Activated CD8-positive, alpha-beta T cell treated with anti-CD3 and anti-CD28 coated beads, Interleukin-2, amount 10 ng/mL, durations not matched to agents 7 days and 5 days (primary cell): Measurements from ENCODE around the gene LMBR1. TPM values are rescaled to one million over a fixed set of nuclear protein-coding genes. Genes with fewer than 3 reads are reported as not detected.
"Not testable (repeated sequence)": the region's sequence is repeated elsewhere in the genome, so short reads cannot be mapped to it uniquely, and the experiment has no call there.

Experiments used
- ATAC-seq: fragments of 150-1000 bp; cut with Tn5 transposase; one replicate; pipeline ENCODE4 v1.10.0; 2021; ENCODE audit warnings: moderate library complexity
- CTCF ChIA-PET: fragments of 350-600 bp; sonication (Branson Sonifier 250); formaldehyde crosslinking; loops from one replicate; lab custom pipeline; 2021; ENCODE audit warnings: antibody characterized with exemption; lab: Charles Lee
- POLR2A ChIA-PET: fragments of 350-600 bp; sonication (Branson Sonifier 250); formaldehyde crosslinking; loops from one replicate; lab custom pipeline; 2021; ENCODE audit warnings: antibody characterized with exemption; lab: Charles Lee
- DNase-seq: peaks from one replicate; pipeline ENCODE4 v3.0.0-alpha.2; 2020
- H3K27ac Mint-ChIP-seq: one replicate; pipeline ENCODE4 v1.8.0; 2021; ENCODE audit warnings: mild to moderate bottlenecking, mixed read lengths
- H3K27me3 Mint-ChIP-seq: one replicate; pipeline ENCODE4 v1.8.0; 2021; ENCODE audit warnings: low read depth, mixed read lengths
- H3K36me3 Mint-ChIP-seq: one replicate; pipeline ENCODE4 v1.8.0; 2021; ENCODE audit warnings: low read depth, mixed read lengths
- H3K4me1 Mint-ChIP-seq: one replicate; pipeline ENCODE4 v1.8.0; 2021; ENCODE audit warnings: low read depth, mixed read lengths
- H3K4me3 Mint-ChIP-seq: one replicate; pipeline ENCODE4 v1.8.0; 2021; ENCODE audit warnings: mild to moderate bottlenecking, mixed read lengths
- H3K9me3 Mint-ChIP-seq: one replicate; pipeline ENCODE4 v1.8.0; 2022; ENCODE audit warnings: mixed read lengths; ENCODE audit not compliant: insufficient read depth
- total RNA-seq, 2 experiments: library from RNA; stranded (reverse); gene quantifications; one replicate each; pipeline ENCODE4 v1.2.3, GENCODE V29; 2021

LMBR1 gene
- total RNA-seq, 2 experiments from 2014 or later, result 49.7 to 51.2 TPM

DNA sequence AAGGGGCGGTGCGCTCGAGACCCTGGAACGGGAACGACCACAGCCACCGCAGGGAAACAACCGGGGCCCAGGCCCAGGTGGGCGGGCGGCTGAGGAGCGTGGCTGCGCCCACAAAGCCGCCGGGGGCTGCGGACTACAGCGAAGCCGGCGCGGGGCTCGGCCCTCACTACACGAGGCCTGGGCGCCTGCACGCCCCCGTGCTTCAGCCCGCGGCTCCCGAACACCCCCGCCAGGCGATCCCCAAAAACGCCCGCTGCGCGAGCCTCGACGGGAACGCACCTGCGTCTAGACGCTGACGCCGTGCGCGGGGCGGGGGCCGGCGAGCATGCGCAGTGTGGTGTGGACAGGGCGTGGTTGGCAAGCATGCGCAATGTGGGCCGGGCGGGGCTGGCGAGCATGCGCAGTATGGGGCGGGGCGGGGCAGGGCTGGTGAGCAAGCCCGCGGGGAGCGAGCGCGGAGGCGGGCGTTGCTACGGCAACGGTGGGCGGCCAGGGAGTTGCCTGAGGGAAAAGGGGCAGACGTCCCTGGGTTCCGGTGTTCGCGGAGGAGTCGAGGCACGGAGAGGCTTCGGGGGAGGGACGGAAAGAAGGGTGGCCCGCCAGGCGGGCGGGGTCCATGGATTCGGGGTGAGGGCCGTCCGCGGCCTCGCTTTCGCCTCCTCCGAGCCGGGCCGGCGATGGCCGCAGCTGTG, 252.6 kb downstream of the LMBR1 start, which contains the start of gene RNF32:
TSS of gene RNF32 (plus strand) at position 518 of the 692 bp plus-strand sequence. CDS start 3,104 bp downstream, outside the sequence.
- Mint-ChIP-seq H3K4me1 (peaks cover 22% of the 10 kb centered on the region), H3K27me3 (peaks cover 15% of the 10 kb centered on the region), H3K4me3 (peak within 1 kb of the TSS; percentile 93), H3K36me3 (peaks cover 9% of the 10 kb centered on the region), H3K9me3 (peaks cover 6% of the 10 kb centered on the region), H3K27ac (peak within 1 kb of the TSS; percentile 98)
- POLR2A ChIA-PET, result interaction anchor here (0.7 to 1.0 kb wide), 4 partner anchors 9 to 113 kb away, joined by 3 to 6 read pairs (median 4); no protein-coding TSS in a partner anchor
- peak; percentile 85 for ATAC-seq
- CTCF ChIA-PET, result no interaction called here
- DNase-seq, result peak; percentile 98

GRCh38 chr7:156639426-156640256, 253.3 kb downstream of the LMBR1 start:
- CTCF ChIA-PET, result no interaction called here
- peaks cover 11% of the 10 kb centered on the region for H3K27me3 Mint-ChIP-seq
- ATAC-seq (no peak), DNase-seq (no peak)
- peaks cover 9% of the 10 kb centered on the region for H3K36me3 Mint-ChIP-seq
- H3K4me1 Mint-ChIP-seq, result peaks cover 22% of the 10 kb centered on the region
- peaks cover 6% of the 10 kb centered on the region for H3K9me3 Mint-ChIP-seq
- peak overlapping the region; percentile 93 for H3K4me3 Mint-ChIP-seq
- peak overlapping the region; percentile 73 for H3K27ac Mint-ChIP-seq
- POLR2A ChIA-PET, result no interaction called here

DNA sequence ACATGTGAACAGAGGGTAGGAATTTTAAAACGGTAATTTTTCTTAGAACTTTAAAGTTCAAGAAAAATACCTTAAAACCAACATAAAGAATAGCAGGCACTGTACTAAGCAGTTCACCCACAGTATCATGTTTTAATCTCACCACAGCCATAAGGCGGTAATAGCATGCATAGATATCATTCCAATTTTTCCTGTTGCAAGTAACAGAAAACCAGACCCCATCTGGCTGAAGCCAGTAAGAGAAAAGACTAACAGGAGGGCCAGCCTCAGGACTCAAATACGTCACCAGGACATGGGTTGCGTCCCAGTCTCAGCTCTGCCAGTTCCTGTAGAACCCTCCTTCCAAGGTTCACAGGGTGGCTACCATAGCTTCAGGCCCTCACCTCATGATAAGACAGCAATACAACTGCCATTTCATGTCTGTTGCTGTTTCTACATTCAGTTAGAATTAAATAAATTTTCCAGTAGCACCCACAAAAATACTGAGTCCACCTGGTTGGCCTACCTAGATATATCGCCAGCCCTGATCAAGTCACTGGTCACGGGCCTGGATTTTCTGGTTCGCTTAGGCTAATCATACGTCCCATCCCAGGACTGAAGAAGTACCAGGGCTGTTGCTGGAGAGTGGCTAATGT, 254.4 kb downstream of the LMBR1 start:
- H3K27me3 Mint-ChIP-seq, result peaks cover 12% of the 10 kb centered on the region
- no peak overlapping the region for H3K4me3 Mint-ChIP-seq
- ChIA-PET POLR2A (no interaction called here), CTCF (no interaction called here)
- H3K27ac Mint-ChIP-seq, result no peak overlapping the region
- H3K36me3 Mint-ChIP-seq, result peaks cover 9% of the 10 kb centered on the region
- DNase-seq (no peak), ATAC-seq (no peak)
- H3K4me1 Mint-ChIP-seq, result peaks cover 22% of the 10 kb centered on the region
- peaks cover 6% of the 10 kb centered on the region for H3K9me3 Mint-ChIP-seq

DNA sequence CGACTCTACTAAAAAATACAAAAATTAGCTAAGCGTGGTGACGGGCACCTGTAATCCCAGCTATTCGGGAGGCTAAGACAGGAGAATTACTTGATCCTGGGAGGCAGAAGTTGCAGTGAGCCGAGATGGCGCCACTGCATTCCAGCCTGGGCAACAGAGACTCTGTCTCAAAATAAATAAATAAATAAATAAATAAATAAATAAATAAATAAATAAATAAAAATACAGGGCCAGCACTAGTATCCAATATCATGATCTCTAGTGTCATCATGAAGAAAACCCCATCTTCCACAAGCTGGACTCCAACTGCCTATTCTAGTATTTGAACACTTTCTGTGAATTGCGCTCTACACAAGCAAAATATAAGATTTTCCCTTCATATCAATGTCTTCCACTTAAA, 255.9 kb downstream of the LMBR1 start:
- H3K27me3 Mint-ChIP-seq, result peaks cover 15% of the 10 kb centered on the region
- H3K27ac Mint-ChIP-seq, H3K36me3 Mint-ChIP-seq, ATAC-seq, CTCF ChIA-PET, DNase-seq, POLR2A ChIA-PET, H3K4me3 Mint-ChIP-seq, H3K9me3 Mint-ChIP-seq: not testable (repeated sequence)
- H3K4me1 Mint-ChIP-seq, result peaks cover 22% of the 10 kb centered on the region

- Mint-ChIP-seq H3K36me3 (peaks cover 9% of the 10 kb centered on the region), H3K4me3 (no peak overlapping the region), H3K4me1 (peaks cover 10% of the 10 kb centered on the region), H3K27ac (no peak overlapping the region), H3K27me3 (peaks cover 15% of the 10 kb centered on the region), H3K9me3 (peaks cover 6% of the 10 kb centered on the region)
- ChIA-PET CTCF (no interaction called here), POLR2A (no interaction called here)
- DNase-seq (no peak), ATAC-seq (no peak)
These were observed 257.2 kb downstream of the LMBR1 start for GRCh38 chr7:156635529-156636385.

DNA sequence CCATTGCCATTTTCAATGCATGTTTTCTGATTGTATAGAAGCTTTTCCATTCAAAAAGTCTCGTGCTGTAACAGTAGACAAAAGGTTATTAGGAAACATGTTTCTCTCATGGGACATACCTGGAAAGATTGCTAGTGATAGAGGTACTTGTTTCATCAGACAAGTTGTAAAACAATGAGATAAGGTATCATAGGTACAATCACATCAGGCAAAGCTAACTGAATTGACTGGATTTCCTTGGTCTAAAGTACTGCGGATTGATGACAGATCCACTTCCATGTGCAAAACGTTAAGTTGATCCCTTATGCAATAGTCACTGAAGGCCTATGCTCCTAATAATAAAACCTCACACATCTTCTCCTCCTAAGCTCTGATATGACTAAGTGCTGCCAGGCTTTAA, 258.9 kb downstream of the LMBR1 start:
- CTCF ChIA-PET, result no interaction called here
- no peak for DNase-seq
- Mint-ChIP-seq H3K27ac (no peak overlapping the region), H3K27me3 (peaks cover 18% of the 10 kb centered on the region), H3K36me3 (peaks cover 2% of the 10 kb centered on the region), H3K9me3 (peaks cover 3% of the 10 kb centered on the region), H3K4me1 (peaks cover 2% of the 10 kb centered on the region), H3K4me3 (no peak overlapping the region)
- POLR2A ChIA-PET, result no interaction called here
- no peak for ATAC-seq

DNA sequence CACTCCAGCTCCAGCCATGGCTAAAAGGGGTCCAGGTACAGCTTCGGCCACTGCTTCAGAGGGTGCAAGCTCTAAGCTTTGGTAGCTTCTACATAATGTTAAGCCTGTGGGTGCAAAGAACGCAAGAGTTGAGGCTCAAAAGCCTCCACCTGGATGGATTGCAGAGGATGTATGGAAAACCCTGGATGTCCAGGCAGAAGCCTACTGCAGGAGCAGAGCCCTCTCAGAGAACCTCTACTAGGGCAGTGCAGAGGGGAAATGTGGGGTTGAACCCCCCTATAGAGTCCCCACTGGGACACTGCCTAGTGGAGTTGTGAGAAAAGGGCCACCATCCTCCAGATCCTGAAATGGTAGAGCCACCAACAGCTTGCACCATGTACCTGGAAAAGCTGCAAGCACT, 263.1 kb downstream of the LMBR1 start:
- ATAC-seq, result no peak
- no peak overlapping the region for H3K27ac Mint-ChIP-seq
- no peaks in the 10 kb centered on the region for H3K36me3 Mint-ChIP-seq
- H3K9me3 Mint-ChIP-seq, result peaks cover 15% of the 10 kb centered on the region
- no peak for DNase-seq
- H3K4me3 Mint-ChIP-seq, result no peak overlapping the region
- H3K27me3 Mint-ChIP-seq, result peaks cover 16% of the 10 kb centered on the region
- ChIA-PET POLR2A (no interaction called here), CTCF (no interaction called here)
- peaks cover 10% of the 10 kb centered on the region for H3K4me1 Mint-ChIP-seq

GRCh38 chr7:156628562-156628961, 264.4 kb downstream of the LMBR1 start:
- no peak for ATAC-seq
- Mint-ChIP-seq H3K4me1 (peaks cover 14% of the 10 kb centered on the region), H3K27ac (no peak overlapping the region), H3K27me3 (peaks cover 16% of the 10 kb centered on the region), H3K9me3 (peaks cover 15% of the 10 kb centered on the region), H3K4me3 (no peak overlapping the region), H3K36me3 (no peaks in the 10 kb centered on the region)
- DNase-seq, result no peak
- POLR2A ChIA-PET, result interaction anchor here (0.6 kb wide), 1 partner anchor 62 kb away, joined by 4 read pairs; no protein-coding TSS in a partner anchor
- CTCF ChIA-PET, result no interaction called here

Other genes starting within 250 kb of the LMBR1 start
- 10 to 100 TPM; 28.1 to 28.8 TPM for gene NOM1, start 56.5 kb upstream of the LMBR1 start, total RNA-seq
- not detected for gene MNX1, start 117.5 kb upstream of the LMBR1 start, total RNA-seq
- 10 to 100 TPM; 57.1 to 57.9 TPM for gene UBE3C, start 245.7 kb upstream of the LMBR1 start, total RNA-seq